ENCODE data around the gene SLC28A2. TPM values are rescaled to one million over a fixed set of nuclear protein-coding genes. Genes with fewer than 3 reads are reported as not detected.
"Not testable (repeated sequence)": the region's sequence is repeated elsewhere in the genome, so short reads cannot be mapped to it uniquely, and the experiment has no call there.

Gene SLC28A2
- total and polyA plus RNA-seq, 7 experiments from 2014 or later, result not detected

- peaks cover 4 to 23% (median 15%) of the 10 kb centered on the region in 5 donors for H3K27me3 Mint-ChIP-seq
- ATAC-seq (no peak), DNase-seq (no peak)
- Histone ChIP-seq H3K4me3 (ENCODE audit: low read length) (no peak overlapping the region), H3K27me3 (ENCODE audit: control insufficient read depth in 2 of 2, insufficient read depth in 2 of 2, low read length in 2 of 2) (no peaks in the 10 kb centered on the region), H3K27ac (ENCODE audit: low read depth, low read length) (no peak overlapping the region), H3K4me1 (ENCODE audit: control insufficient read depth in 2 of 2, insufficient read depth in 2 of 2, low read length in 2 of 2) (no peaks in the 10 kb centered on the region), H3K9me3 (ENCODE audit: control insufficient read depth in 2 of 3, low read length in 3 of 3) (peaks cover 0 to 20% (median 0%) of the 10 kb centered on the region in 3 experiments), H3K36me3 (ENCODE audit: control insufficient read depth in 2 of 3, insufficient read depth in 3 of 3, low read length in 3 of 3) (no peaks in the 10 kb centered on the region)
- ChIA-PET CTCF (interaction anchor here (0.7 kb wide), 1 partner anchor 117 kb away, joined by 3 read pairs; no protein-coding TSS in a partner anchor), POLR2A (no interaction called here)
- H3K4me3 Mint-ChIP-seq, result no peak overlapping the region
- H3K27ac Mint-ChIP-seq, result no peak overlapping the region
- H3K4me1 Mint-ChIP-seq, result peaks cover 0 to 1% (median 0%) of the 10 kb centered on the region in 7 donors
- H3K36me3 Mint-ChIP-seq, result peaks cover 0 to 19% (median 11%) of the 10 kb centered on the region in 5 donors
- intact Hi-C loops (cut with micrococcal nuclease), result no loop called here
- H3K9me3 Mint-ChIP-seq, result peaks cover 6 to 78% (median 33%) of the 10 kb centered on the region in 11 donors
Observed at GRCh38 chr15:45234562-45235235, 17.3 kb upstream of the SLC28A2 start.

GRCh38 chr15:45236806-45237205 is 15.2 kb upstream of the SLC28A2 start:
- Mint-ChIP-seq H3K36me3 (peaks cover 2 to 25% (median 14%) of the 10 kb centered on the region in 5 donors), H3K27me3 (peaks cover 2 to 14% (median 11%) of the 10 kb centered on the region in 5 donors), H3K9me3 (peaks cover 7 to 91% (median 49%) of the 10 kb centered on the region in 11 donors)
- H3K4me1 Mint-ChIP-seq; H3K4me1 ChIP-seq (ENCODE audit: control insufficient read depth in 2 of 2, insufficient read depth in 2 of 2, low read length in 2 of 2); intact Hi-C loops (cut with micrococcal nuclease); CTCF ChIA-PET; DNase-seq; H3K27ac ChIP-seq (ENCODE audit: low read depth, low read length); H3K36me3 ChIP-seq (ENCODE audit: control insufficient read depth in 2 of 3, insufficient read depth in 3 of 3, low read length in 3 of 3); POLR2A ChIA-PET; ATAC-seq; H3K27me3 ChIP-seq (ENCODE audit: control insufficient read depth in 2 of 2, insufficient read depth in 2 of 2, low read length in 2 of 2); H3K27ac Mint-ChIP-seq; H3K4me3 ChIP-seq (ENCODE audit: low read length); H3K4me3 Mint-ChIP-seq: not testable (repeated sequence)
- H3K9me3 ChIP-seq (ENCODE audit: control insufficient read depth in 2 of 3, low read length in 3 of 3), result peaks cover 0 to 40% (median 7%) of the 10 kb centered on the region in 3 experiments

GRCh38 chr15:45242289-45242688 is 9.7 kb upstream of the SLC28A2 start:
- intact Hi-C loops (cut with micrococcal nuclease), result no loop called here
- H3K9me3 Mint-ChIP-seq, result peaks cover 15 to 97% (median 53%) of the 10 kb centered on the region in 11 donors
- H3K4me1 Mint-ChIP-seq, result no peaks in the 10 kb centered on the region
- H3K27ac Mint-ChIP-seq, result no peak overlapping the region
- Histone ChIP-seq H3K4me3 (ENCODE audit: low read length) (no peak overlapping the region), H3K27me3 (ENCODE audit: control insufficient read depth in 2 of 2, insufficient read depth in 2 of 2, low read length in 2 of 2) (no peaks in the 10 kb centered on the region), H3K4me1 (ENCODE audit: control insufficient read depth in 2 of 2, insufficient read depth in 2 of 2, low read length in 2 of 2) (no peaks in the 10 kb centered on the region), H3K36me3 (ENCODE audit: control insufficient read depth in 2 of 3, insufficient read depth in 3 of 3, low read length in 3 of 3) (no peaks in the 10 kb centered on the region), H3K27ac (ENCODE audit: low read depth, low read length) (no peak overlapping the region), H3K9me3 (ENCODE audit: control insufficient read depth in 2 of 3, low read length in 3 of 3) (peaks cover 0 to 68% (median 22%) of the 10 kb centered on the region in 3 experiments)
- DNase-seq (peak in 2 of 9 donors; percentile 8 to 13), ATAC-seq (no peak)
- ChIA-PET CTCF (no interaction called here), POLR2A (no interaction called here)
- H3K36me3 Mint-ChIP-seq, result peaks cover 5 to 27% (median 19%) of the 10 kb centered on the region in 5 donors
- no peak overlapping the region for H3K4me3 Mint-ChIP-seq
- peaks cover 0 to 11% (median 2%) of the 10 kb centered on the region in 5 donors for H3K27me3 Mint-ChIP-seq

GRCh38 chr15:45249125-45249780 is 2.8 kb upstream of the SLC28A2 start:
- Mint-ChIP-seq H3K4me3 (no peak overlapping the region), H3K4me1 (no peaks in the 10 kb centered on the region), H3K9me3 (peaks cover 6 to 42% (median 22%) of the 10 kb centered on the region in 11 donors), H3K27me3 (peaks cover 0 to 5% (median 0%) of the 10 kb centered on the region in 5 donors), H3K27ac (no peak overlapping the region), H3K36me3 (peaks cover 2 to 24% (median 20%) of the 10 kb centered on the region in 5 donors)
- ATAC-seq (no peak), DNase-seq (no peak)
- Histone ChIP-seq H3K4me1 (ENCODE audit: control insufficient read depth in 2 of 2, insufficient read depth in 2 of 2, low read length in 2 of 2) (no peaks in the 10 kb centered on the region), H3K4me3 (ENCODE audit: low read length) (no peak overlapping the region), H3K27me3 (ENCODE audit: control insufficient read depth in 2 of 2, insufficient read depth in 2 of 2, low read length in 2 of 2) (no peaks in the 10 kb centered on the region), H3K36me3 (ENCODE audit: control insufficient read depth in 2 of 3, insufficient read depth in 3 of 3, low read length in 3 of 3) (no peaks in the 10 kb centered on the region), H3K9me3 (ENCODE audit: control insufficient read depth in 2 of 3, low read length in 3 of 3) (peaks cover 0 to 17% (median 0%) of the 10 kb centered on the region in 3 experiments), H3K27ac (ENCODE audit: low read depth, low read length) (no peak overlapping the region)
- intact Hi-C loops (cut with micrococcal nuclease), result no loop called here
- CTCF ChIA-PET, result no interaction called here
- POLR2A ChIA-PET, result no interaction called here

GRCh38 chr15:45253330-45253729 is 1.3 kb downstream of the SLC28A2 start:
- CTCF ChIA-PET, result no interaction called here
- Histone ChIP-seq H3K36me3 (ENCODE audit: control insufficient read depth in 2 of 3, insufficient read depth in 3 of 3, low read length in 3 of 3) (no peaks in the 10 kb centered on the region), H3K4me3 (ENCODE audit: low read length) (no peak overlapping the region), H3K9me3 (ENCODE audit: control insufficient read depth in 2 of 3, low read length in 3 of 3) (no peaks in the 10 kb centered on the region), H3K27ac (ENCODE audit: low read depth, low read length) (no peak overlapping the region), H3K4me1 (ENCODE audit: control insufficient read depth in 2 of 2, insufficient read depth in 2 of 2, low read length in 2 of 2) (no peaks in the 10 kb centered on the region), H3K27me3 (ENCODE audit: control insufficient read depth in 2 of 2, insufficient read depth in 2 of 2, low read length in 2 of 2) (no peaks in the 10 kb centered on the region)
- DNase-seq (no peak), ATAC-seq (no peak)
- Mint-ChIP-seq H3K4me1 (no peaks in the 10 kb centered on the region), H3K9me3 (peaks cover 0 to 11% (median 5%) of the 10 kb centered on the region in 11 donors), H3K27me3 (peaks cover 0 to 5% (median 0%) of the 10 kb centered on the region in 5 donors), H3K27ac (no peak overlapping the region), H3K36me3 (peaks cover 0 to 19% (median 8%) of the 10 kb centered on the region in 5 donors), H3K4me3 (no peak overlapping the region)
- POLR2A ChIA-PET, result no interaction called here
- intact Hi-C loops (cut with micrococcal nuclease), result no loop called here

DNA sequence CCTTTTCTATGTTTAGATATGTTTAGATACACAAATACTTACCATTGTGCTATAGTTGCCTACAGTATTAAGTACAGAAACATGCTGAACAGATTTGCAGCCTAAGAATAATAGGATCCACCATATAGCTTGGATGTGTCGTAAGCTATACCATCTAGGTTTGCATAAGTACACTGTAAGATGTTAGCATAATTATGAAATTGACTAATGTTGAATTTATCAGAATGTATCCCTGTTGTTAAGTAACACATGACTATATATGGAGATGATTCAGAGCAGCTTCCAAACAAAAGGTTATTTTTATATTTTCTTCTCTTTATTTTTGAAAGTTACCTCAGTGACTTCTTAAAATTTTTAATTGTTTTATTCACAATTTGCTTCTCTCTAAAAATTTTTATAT is 2.4 kb downstream of the SLC28A2 start:
- ChIA-PET POLR2A (no interaction called here), CTCF (interaction anchor here (0.7 kb wide), 1 partner anchor 86 kb away, joined by 4 read pairs; no protein-coding TSS in a partner anchor)
- H3K4me1 Mint-ChIP-seq, result no peaks in the 10 kb centered on the region
- no peak overlapping the region for H3K27ac Mint-ChIP-seq
- Histone ChIP-seq H3K27ac (ENCODE audit: low read depth, low read length) (no peak overlapping the region), H3K4me1 (ENCODE audit: control insufficient read depth in 2 of 2, insufficient read depth in 2 of 2, low read length in 2 of 2) (no peaks in the 10 kb centered on the region), H3K4me3 (ENCODE audit: low read length) (no peak overlapping the region), H3K36me3 (ENCODE audit: control insufficient read depth in 2 of 3, insufficient read depth in 3 of 3, low read length in 3 of 3) (no peaks in the 10 kb centered on the region), H3K27me3 (ENCODE audit: control insufficient read depth in 2 of 2, insufficient read depth in 2 of 2, low read length in 2 of 2) (no peaks in the 10 kb centered on the region), H3K9me3 (ENCODE audit: control insufficient read depth in 2 of 3, low read length in 3 of 3) (no peaks in the 10 kb centered on the region)
- ATAC-seq, result no peak
- no peaks in the 10 kb centered on the region for H3K27me3 Mint-ChIP-seq
- H3K9me3 Mint-ChIP-seq, result peaks cover 0 to 3% (median 0%) of the 10 kb centered on the region in 11 donors
- peaks cover 0 to 9% (median 8%) of the 10 kb centered on the region in 5 donors for H3K36me3 Mint-ChIP-seq
- no peak overlapping the region for H3K4me3 Mint-ChIP-seq
- no peak for DNase-seq
- intact Hi-C loops (cut with micrococcal nuclease), result no loop called here

Data from naive thymus-derived CD4-positive, alpha-beta T cell (primary cell).